RPMI8226 (cell line): ENCODE data around the gene STAG1.
"Not testable (repeated sequence)": the region's sequence is repeated elsewhere in the genome, so short reads cannot be mapped to it uniquely, and the experiment has no call there.

ENCODE experiments used
- DNase-seq: peaks from one replicate; pipeline ENCODE4 v3.0.0-alpha.2; 2015

The STAG1 gene

DNA sequence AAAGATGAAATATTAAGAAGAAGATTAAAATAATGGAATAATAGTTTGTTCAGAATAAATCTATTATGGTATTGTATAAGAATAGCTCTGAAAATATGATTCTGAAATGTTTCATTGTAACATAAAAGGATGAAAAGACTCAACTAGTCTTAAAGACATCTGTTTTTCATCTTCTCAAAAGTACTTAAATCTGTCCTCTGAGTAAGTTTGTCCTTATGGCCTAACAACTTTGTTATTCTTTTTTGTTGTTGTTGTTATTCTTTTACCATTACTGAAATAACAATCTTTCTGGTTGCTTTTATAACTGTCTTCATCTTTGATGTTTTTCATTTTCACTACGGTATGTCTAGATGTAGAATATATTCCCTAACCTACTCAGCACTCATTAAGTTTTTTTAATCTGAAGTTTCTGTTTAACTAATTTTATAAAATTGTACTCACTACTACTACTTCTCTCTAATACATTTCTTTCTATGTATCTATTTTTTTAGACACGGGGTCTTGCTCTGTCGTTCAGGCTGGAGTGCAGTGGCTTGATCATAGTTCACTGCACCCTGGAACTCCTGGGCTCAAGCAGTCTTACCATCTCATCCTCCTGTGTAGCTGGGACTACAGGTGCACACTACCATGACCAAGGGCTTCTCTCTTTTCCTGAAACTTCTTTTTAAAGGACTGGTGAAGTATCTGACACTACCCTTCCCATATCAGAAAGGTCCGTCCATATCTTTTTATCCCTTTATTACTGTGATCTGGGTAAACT, 261.4 kb downstream of the STAG1 start:
- no peak for DNase-seq

DNA sequence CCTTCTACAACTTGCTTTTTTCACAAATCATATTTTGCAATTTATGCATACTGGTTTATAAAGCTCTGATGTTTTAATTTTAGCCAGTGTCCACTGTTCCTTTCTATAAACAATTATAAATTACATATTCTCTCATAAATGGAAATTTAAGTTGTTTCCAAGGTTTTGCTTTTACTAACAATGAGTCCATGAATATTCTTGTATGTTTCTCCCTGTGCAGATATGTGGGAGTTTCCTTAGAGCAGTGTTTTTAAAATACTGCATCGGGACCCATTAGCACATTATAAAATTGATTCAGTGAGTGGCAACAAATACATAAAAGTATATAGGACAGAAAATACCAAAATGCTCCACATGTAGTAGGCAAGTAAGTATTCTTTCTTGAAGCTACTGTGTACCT, 266.4 kb downstream of the STAG1 start:
- DNase-seq: no peak

DNA sequence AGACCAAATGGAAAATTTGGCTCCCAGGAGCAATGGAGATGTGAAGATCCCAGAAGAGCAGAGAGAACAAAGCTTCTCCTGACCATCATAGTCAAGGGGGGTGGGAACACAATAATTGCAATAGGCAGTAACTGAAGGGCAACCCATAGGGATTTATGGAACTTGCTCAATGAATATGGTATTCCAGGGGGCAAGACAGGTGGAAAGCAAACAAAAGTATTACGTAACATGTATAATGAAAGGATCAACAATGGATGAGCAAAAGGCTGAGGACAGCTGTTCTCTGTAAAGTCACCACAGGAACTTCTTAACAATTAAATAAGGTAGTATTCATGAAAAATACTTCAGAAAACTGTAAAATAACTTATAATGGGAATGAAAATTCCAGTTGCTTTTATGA, 275.9 kb downstream of the STAG1 start:
- no peak for DNase-seq

DNA sequence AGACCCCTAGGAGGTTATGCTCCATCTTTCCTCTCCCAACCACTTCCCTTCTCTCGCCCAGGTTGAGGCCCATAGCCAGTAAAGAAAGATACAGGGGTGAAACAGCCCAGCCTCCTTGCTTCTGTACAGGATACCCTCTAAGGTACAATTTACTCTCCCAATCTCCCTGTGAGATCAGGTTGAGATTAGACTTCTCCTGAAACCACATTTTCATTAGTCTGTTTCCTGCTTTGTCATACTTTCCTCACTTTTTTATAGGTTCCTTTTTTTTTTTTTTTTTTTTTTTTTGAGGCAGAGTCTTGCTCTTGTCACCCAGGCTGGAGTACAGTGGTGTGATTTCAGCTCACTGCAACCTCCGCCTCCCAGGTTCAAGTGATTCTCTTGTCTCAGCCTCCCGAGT, 277.3 kb downstream of the STAG1 start:
- not testable (repeated sequence) for DNase-seq

DNA sequence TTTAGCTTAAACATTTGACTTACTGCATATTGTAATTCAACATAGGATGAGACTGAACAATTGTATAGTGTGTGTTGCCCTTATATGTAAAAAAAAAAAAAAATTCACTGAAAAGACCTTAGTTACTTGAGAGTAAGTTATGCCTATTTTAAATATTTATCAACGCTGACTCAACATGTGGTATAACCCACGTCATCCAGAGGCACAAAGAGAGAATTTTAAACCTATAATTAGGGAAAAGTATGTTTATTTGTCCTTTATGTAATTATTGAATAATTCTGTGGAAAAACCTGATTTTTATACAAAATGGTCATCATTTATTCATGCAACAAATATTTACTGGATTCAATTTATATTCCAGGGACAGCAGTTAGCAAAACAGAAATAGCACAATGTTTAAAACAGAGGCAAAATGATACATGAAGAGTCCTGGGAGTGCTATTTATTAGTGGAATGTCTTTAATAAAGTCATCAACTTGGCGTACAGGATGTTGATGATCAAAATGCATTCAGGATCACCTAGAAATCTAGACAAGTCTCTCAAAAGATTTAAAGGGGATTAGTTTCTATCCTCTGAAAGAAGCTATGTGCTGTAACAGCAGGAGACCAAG, 278.4 kb downstream of the STAG1 start:
- DNase-seq: no peak

DNA sequence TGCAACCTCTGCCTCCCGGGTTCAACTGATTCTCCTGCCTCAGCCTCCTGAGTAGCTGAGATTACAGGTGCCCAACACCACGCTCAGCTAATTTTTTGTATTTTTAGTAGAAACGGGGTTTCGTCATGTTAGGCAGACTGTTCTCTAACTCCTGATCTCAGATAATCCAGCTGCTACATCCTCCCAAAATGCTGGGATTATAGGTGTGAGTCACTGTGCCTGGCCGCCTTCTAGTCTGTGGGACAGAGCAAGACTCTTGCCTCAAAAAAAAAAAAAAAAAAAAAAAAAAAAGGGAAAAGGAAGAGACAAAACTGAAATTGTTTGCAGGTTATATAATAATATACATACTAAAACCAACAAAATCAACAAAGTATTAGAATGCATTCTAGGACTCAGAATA, 286.9 kb downstream of the STAG1 start:
- no peak for DNase-seq

DNA sequence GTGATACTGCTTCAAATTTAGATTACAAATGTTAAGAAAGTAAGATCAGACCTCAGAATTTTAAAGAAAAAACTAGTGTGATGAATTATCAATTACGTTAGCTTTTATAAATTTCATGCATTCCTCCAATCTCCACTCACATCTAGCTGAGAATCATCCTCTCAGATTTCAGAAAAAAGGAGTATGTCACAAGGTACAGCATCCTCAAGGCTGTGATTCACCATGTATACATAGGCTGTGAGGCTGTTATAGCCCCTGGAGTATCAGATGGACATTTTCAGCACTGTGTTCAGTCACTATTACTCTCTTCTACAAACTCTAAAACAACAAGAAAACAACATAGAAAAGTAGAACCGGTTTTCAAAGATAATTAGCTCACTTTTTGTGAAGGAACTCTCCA, 287.7 kb downstream of the STAG1 start:
- DNase-seq: no peak

DNA sequence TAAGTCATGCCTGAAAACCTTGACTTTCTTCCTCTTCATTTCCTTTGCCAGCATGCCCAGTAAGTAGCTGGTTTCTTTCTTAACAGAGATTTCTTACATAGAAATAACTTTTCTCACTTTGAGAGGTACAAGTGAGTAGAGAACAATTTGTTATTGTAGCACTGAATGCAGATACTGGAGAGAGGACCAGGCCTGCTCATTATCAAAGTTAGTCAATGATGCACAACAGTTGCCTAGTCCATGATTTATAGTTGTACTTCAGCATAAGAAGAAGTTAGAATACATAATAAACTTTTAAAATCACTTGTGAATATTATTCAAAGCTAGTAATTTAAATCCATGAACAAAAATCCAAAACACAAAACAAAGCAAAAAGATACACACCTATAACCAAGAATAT, 289.0 kb downstream of the STAG1 start:
- no peak for DNase-seq

DNA sequence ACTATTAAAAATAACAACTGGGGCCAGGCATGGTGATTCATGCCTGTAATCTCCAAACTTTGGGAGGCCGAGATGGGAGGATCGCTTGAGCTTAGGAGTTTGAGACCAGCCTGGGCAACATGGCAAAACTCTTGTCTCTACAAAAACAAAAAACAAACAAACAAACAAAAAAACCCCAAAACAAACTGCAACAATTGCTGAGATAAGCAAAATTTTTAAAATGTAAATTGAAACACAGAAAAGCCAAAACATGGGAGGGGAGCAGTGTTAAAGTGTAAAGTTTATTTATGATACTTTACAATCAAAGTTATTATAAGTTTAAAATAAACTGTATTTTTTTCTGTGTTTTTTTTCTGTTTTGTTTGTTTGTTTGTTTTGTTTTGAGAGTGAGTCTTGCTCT, 294.4 kb downstream of the STAG1 start:
- DNase-seq: no peak

DNA sequence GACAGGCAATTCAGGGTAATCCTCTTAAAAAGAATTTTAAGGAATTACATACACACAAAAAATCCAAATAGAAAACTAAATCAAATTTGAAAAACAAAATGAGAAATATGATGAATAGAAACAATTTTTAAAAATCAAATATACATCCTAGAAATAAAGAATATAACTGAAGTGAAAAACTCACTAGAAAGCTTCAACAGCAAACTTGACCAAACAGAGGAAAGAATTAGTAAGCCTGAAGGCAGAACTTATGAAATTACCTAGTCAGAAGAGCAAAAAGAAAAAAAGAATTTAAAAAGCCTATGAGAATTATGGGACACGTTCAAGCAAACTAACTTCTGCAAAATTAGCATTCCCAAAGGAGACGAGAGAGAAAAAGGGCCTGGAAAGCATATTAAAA, 296.0 kb downstream of the STAG1 start:
- DNase-seq: no peak

DNA sequence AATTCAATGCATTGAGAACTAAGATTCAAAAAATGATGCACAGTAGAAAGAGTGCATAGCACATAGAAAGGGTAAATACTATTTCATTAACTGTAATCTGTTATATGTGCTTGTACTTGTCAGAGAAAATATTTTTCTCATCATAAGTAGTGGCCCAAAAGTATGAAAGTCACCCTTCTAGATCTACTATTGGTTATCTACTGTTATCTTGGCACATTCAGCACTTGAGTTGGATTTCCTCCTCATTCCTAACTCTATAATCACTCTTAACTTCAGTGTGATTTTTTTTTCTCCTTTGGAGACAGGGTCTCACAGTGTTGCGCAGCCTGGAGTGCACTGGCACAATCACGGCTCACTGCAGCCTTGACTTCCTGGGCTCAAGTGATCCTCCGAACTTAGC, 307.6 kb downstream of the STAG1 start:
- DNase-seq: no peak

DNA sequence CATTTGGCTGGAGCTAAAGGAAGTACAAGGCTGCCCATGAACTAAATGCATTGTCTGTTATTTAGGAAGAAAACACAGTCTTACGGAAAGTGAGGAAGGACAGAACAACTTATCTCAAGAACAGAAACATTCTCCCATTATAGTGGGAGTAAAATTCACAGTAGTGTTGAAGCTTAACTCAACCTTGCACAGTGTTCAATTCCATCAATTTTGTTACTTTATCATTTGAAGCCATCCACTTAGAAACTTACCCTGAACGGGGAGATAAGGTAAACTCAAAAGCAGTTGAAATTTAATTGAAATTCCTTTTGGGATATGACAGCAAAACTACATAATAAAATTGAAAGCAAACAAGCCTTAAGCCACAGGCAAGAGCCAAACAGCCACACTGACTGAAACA, 315.1 kb downstream of the STAG1 start:
- no peak for DNase-seq

DNA sequence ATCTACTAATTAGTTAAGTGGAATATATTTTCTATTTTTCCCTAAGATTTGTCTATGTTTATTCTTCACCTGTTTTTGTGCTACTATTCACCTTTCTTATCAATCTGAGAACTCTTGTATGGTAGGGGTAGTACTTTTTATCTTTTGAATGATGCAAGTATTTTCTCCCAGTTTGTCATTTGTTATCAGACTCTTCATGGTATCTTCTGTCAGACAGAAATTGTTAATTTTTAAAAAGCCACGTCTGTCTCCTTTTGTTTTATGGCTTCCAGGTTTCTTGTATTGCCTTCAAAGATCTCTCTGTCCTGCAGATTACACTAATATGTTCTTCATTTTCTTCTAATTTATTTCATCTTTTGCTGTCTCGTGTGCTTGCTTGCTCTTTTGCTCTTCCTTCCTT, 317.7 kb downstream of the STAG1 start:
- no peak for DNase-seq

DNA sequence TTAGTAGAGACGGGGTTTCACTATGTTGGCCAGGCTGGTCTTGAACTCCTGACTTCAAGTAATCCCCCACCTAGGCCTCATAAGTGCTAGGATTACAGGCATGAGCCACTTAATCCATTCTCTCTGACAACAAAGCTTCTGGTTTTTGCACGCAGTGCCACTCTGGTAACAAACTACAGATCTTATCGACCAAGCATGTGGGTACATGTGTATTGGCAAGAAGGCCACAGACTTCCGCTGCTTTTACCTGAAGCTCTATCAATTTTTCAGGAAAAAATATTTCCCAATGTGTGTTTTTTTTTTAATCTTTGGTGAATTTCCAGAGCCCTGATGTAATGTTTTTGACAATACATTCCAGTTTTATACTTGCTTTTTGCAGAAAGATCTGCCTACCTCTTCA, 319.5 kb downstream of the STAG1 start:
- no peak for DNase-seq

DNA sequence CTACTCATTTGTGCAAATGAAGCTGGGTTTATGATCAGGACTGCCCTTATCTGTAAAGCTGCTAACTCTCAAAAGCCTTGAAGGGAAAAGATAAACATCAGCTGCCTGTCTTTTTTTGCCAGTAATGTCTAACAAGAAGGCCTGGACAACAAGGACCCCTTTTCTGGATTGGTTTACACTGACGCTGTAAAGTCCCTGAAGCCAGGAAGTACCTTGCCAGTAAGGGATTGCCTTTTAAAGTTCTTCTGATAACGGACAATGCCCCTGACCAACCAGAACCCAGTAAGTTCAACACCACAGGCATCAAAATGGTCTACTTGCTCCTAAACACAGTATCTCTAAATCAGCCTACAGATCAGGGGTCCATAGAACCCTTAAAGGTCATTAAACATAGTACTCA, 324.0 kb downstream of the STAG1 start:
- no peak for DNase-seq

DNA sequence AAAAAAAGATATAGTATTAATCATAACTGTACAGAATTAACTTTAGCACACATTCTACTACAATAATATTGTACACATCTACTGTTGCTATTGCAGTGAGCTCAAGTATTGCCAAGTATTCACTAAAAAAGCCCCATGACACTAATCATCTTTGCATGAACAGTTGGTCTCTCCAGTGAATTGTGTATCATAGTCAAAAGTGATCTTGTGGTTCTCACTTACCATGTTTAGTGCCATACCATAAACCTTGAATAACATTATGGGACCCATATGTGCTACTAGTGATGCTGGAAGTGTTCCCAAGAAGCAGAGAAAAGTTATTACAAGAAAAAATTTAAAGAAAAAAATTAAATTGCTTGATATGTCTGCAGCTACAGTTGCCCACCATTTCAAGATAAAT, 324.9 kb downstream of the STAG1 start:
- no peak for DNase-seq

DNA sequence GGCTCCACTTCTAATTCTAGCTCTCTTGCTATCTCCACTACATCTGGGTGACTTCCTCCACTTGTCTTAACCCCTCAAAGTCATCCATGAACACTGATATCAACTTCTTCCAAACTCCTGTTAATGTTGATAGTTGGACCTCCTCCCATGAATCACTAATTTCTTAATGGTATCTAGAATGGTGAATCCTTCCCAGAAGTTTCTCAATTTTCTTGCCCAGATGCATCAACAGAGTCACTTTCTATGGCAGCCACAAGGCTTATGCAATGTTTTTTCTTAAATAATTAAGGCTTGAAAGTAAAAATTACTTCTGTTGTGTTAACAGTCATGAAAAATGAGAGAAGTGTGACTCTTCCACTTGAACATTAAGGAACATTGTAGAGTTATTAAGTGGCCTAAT, 337.7 kb downstream of the STAG1 start:
- no peak for DNase-seq

DNA sequence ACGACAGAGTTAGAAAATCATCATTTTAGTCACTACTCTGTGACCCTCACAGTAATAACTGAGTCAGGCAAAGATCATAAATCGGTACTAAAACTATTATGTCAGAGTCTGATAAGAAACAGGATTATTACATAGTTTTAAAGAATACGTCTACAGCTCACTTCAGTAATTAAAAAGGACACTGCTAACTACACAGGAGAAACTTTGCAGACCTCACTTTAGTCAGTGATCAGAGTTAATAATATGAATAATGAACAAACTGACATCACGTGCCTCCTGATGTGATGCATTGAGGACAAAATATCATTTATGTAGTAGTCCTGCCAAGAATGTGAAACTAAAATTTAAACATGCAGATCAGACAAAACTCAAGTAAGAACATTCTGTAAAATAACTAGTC, 339.9 kb downstream of the STAG1 start:
- DNase-seq: no peak

DNA sequence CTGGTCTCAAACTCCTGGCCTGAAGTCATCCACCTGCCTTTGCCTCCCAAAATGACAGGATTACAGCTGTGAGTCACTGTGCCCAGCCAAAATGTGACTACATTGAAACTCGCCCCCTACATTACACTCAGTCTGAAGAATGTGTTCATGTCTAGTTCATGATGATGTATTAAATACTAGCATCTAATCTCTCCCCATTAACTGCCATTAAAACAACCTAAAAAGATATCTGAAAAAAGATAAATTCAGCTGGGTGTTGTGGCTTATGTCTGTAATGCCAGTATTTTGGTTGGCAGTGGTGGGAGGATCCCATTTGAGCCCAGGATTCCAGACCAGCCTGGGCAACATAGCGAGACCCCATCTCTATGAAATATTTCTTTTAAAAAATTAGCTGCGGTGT, 342.6 kb downstream of the STAG1 start:
- DNase-seq: no peak

DNA sequence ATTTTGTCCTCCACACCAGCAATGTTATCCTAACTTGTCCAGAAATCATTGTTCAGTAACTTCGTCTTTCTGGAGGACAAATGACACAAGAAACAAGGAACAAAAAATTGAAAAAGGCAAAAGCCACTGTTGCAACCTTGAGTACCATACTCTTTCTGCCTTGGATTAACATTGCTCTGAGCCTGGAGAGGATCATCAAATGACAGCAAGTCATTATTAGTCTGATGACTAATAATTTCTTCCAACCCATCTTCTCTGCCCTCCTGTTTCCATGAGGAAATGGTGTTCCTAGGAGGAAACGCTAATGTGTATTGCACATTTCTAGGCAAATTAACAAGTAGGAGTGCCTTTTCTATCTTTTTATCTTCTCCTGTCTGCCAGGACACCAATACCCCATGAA, 348.1 kb downstream of the STAG1 start:
- no peak for DNase-seq

DNA sequence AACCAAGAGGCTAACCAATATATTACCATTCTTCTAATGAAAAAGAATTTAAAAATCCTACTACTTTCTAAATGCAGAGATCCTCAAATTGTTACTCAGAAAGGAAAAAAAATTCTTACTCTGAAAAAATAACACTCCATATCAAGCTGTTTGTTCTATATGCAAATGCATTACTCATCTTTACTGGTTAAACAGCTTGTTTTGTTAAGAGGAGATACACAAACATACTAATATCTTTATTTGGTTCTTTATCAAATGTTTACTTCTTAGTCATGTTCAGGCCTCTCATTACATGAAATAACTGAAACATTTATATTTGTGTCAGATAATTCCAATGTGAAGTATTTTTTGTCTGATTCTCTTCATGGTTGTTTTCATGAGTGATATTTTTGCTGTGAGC, 355.3 kb downstream of the STAG1 start:
- DNase-seq: no peak

DNA sequence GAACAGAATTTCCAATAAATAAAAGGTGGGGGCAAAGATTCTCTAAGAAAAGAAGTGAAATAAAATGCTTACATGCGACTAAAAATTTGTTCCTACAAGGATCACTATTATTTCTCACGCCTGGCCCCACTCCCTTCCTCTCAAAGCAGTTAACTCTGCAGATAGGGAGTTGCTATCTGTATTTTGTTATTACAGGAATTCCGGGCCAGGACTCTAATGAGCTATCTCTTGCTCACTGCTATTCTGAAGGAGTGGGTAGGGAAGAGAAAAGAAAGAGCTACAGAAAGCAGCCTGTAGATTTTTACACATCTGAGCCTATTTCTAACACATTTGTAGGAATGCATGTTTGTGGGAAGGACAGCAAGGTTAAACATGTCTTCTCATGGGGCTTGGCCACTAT, 361.6 kb downstream of the STAG1 start:
- no peak for DNase-seq

DNA sequence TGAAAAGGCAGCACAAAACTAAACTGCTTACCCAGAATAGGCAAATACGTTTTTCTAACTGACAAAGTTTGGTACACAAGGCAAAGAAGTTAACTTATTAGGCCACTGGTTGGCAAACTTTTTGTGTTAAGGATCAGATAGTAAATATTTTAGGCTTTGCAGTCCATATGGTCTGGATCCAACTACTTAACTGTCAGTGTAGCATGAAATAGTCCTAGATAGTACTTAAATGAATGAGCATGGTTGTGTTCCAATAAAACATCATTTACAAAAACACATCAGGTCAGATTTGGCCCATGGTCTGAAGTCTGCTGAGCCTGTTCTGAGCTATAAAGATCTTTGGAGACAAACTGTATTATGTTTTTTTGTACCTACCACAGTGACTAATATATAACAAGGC, 365.1 kb downstream of the STAG1 start:
- no peak for DNase-seq

DNA sequence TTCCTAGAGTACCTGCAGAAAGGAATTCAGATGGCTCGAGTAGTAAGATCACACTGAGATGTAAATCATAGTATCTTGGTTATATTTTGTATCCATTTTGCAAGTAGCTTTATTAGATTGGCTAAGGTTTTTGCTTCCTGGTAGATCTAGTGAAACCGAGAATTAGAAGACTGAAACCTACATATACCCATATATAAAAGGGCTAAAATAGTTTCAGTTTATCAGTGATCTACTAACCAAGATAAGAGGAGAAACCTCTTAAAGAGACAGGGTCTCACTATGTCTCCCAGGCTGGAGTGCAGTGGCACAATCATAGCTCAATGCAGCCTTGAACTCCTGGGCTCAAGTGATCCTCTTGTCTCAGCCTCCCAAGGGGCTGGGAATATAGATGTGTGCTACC, 366.7 kb downstream of the STAG1 start:
- no peak for DNase-seq

DNA sequence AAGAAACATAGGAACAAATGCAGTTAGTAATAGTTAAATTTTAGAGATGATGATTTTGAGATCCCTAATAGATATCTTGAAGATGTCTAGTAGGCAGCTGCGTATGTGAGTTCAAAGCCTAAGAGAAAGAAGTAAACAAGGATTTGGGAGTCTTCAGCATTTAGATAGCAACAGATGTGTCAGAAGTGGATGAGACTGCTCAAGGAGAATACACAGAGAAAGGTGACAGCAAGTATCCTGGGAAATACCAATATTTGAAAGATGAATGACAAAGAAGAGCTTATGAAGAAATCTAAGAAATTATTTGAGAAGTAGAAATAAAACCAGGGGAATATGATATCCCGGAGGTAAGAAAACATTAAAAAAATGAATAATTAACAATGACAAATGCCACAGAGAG, 371.1 kb downstream of the STAG1 start:
- no peak for DNase-seq
